Fibroblast of villous mesenchyme (primary cell): Measurements from ENCODE around the gene SYNPO. TPM values are rescaled to one million over a fixed set of nuclear protein-coding genes. Genes with fewer than 3 reads are reported as not detected.

ENCODE experiments used
- DNase-seq: peaks from one replicate; pipeline ENCODE4 v3.0.0-alpha.2; 2010; ENCODE audit warnings: low read depth
- H3K4me3 ChIP-seq: 2 replicates; pipeline ENCODE4 v1.5.1; 2011; ENCODE audit warnings: low read depth, mild to moderate bottlenecking, low read length
- total RNA-seq: library from RNA; depleted of rRNA; stranded (reverse); fragments of >200 nt; gene quantifications from 2 replicates; pipeline ENCODE4 v1.2.3, GENCODE V29; 2012
- TF ChIP-seq, protein P1 (sequence below): IDR thresholded peaks from 2 replicates; pipeline ENCODE4 v1.5.1; 2012; ENCODE audit warnings: low read depth, mild to moderate bottlenecking, low read length; ENCODE audit not compliant: insufficient read depth

The SYNPO gene
- total RNA-seq, 1 donor, result 7.3 TPM

- TF ChIP-seq, protein P1, sequence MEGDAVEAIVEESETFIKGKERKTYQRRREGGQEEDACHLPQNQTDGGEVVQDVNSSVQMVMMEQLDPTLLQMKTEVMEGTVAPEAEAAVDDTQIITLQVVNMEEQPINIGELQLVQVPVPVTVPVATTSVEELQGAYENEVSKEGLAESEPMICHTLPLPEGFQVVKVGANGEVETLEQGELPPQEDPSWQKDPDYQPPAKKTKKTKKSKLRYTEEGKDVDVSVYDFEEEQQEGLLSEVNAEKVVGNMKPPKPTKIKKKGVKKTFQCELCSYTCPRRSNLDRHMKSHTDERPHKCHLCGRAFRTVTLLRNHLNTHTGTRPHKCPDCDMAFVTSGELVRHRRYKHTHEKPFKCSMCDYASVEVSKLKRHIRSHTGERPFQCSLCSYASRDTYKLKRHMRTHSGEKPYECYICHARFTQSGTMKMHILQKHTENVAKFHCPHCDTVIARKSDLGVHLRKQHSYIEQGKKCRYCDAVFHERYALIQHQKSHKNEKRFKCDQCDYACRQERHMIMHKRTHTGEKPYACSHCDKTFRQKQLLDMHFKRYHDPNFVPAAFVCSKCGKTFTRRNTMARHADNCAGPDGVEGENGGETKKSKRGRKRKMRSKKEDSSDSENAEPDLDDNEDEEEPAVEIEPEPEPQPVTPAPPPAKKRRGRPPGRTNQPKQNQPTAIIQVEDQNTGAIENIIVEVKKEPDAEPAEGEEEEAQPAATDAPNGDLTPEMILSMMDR, result no peak
- H3K4me3 ChIP-seq, result no peak overlapping the region
- DNase-seq, result no peak
Observed at GRCh38 chr5:150606476-150606875, 34.0 kb upstream of the SYNPO start.

DNA sequence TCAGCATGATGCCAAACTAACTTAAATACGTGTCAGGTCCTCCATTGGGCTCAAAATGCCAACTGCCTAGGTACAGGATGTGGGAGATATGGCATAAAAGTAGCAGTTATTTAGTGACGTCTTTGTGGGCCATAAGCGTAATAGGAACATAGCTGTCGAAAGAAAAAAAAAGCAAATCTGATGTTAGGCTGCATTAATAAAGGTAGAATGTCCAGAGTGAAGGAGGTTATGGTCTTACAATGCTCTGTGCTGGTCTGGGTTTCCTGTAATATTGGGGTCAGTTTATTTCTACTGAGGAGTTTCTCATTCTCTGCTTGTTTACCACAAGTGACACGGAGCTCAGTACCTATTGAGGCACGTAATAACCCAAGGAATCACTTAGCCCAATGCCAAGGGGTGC, 33.4 kb upstream of the SYNPO start:
- DNase-seq, result no peak
- TF ChIP-seq, protein P1, result no peak
- H3K4me3 ChIP-seq, result no peak overlapping the region

- DNase-seq, result no peak
- H3K4me3 ChIP-seq, result no peak overlapping the region
Observed at GRCh38 chr5:150607991-150608390, 32.5 kb upstream of the SYNPO start.

DNA sequence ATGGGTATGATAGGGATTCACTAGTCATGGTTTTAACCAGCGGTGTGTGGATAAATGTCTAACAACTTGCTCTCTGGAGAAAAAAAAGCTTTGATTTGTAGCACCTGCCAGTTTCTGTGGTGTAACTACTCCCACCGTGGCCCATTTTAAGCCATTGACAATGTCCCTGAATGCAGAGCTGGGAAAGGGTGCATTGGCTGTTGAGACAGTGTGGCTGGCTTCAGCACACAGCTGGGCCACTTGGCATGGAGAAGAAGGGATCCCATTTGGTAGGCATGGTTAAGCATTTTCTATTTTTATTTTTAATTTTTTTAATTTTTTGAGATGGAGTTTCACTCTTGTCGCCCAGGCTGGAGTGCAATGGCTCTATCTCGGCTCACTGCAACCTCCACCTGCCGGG, 31.5 kb upstream of the SYNPO start:
- DNase-seq, result no peak
- H3K4me3 ChIP-seq, result no peak overlapping the region
- TF ChIP-seq, protein P1, result no peak

More at GRCh38 chr5:150607991-150608390, 32.5 kb upstream of the SYNPO start:
- TF ChIP-seq, protein P1, result no peak

DNA sequence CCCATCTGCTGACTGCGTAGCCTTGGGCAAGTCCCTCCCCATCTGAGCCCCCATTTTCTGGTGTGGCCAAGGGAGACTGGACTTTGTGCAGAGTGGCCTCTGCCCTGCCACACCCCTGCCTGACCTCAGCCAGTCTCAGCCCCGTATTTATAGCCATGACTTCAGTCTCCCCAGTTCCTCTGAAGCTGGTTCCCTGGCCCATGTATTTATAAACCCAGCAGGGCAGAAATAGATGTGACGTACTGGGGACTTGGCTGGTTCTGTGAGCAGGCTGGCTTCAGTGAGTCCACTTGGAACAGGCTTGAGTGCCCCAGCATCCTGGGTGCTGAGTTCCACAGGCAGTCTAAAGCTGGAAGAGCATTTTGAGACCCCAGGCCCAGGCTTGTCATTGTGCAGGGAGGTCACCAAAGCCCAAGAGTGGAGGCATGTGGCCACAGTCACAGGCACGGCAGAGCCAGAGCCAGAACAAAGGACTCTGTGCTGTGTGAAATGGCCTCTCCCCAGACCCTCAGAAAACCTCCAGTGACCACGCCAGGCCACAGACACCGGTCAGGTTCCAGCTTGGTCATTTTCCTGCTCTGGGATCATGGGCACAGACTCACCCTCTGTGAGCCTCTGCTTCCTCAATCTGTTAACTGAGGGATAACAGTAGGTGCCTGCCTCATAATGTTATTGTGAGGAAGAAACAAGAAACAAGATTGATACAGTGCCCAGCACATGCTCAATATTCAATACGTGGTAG, 30.4 kb upstream of the SYNPO start:
- no peak for DNase-seq
- no peak overlapping the region for H3K4me3 ChIP-seq
- TF ChIP-seq, protein P1, result no peak

DNA sequence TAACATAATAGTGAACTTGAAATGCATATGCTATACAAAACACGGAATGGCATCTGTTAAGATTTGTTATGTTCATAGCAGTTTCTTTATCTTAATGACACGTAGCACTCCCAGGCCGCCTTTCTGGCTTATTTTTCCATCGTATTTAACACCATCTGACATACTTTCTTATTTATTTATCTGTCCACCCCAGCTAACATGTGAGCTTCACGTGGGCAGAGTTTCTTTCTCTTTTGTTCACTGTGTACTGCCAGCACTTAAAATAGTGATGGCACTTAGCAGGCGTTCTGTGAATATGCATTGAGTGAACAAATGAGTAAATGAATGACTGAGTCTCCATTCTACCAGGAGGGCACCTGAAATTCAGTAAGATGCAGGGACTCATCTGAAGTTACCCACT, 29.4 kb upstream of the SYNPO start:
- TF ChIP-seq, protein P1, result no peak
- no peak overlapping the region for H3K4me3 ChIP-seq
- no peak for DNase-seq

GRCh38 chr5:150612405-150612804, 28.1 kb upstream of the SYNPO start:
- DNase-seq, result no peak
- TF ChIP-seq, protein P1, result no peak

More at GRCh38 chr5:150612405-150612804, 28.1 kb upstream of the SYNPO start:
- no peak overlapping the region for H3K4me3 ChIP-seq
